ENCODE data around the gene SSTR4. TPM values are rescaled to one million over a fixed set of nuclear protein-coding genes. Genes with fewer than 3 reads are reported as not detected.

Gene SSTR4
- total and polyA plus RNA-seq, 9 of the 15 experiments (the other 6 are each of a cell fraction or from before 2014, with no cell fraction given): not detected

DNA sequence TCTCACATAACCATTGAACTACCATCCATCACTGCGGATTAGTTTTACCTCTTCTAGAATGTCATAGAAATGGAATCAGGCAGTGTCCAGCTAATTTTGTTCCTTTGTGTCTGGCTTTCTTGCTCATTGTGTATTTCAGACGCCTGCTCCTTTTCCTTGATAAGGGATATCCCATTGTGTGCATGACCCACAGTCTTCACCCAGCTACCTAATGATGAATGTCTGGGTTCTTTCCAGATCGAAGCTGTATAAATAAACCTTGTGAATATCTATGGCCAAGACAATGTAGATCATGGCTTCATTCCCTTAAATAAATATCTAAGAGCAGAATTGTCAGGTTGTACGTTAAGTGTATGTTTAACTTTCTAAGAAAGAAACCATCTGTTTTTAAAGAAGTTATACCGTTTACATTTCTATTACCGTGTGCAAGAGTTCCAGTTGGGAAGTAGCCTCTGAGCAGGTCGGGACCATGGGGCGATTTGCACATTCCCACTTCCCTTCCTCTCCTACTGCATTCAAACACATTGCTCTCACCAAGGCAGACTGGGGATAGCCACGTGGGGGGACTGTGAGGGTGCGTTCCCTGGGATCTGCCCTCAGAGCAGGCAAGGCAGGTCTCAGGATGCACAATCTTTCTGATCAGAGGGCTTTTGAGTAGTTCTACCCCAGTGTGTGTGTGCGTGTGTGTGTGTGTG lies 37.9 kb downstream of the SSTR4 start:
- DNase-seq (ENCODE audit: extremely low read depth in 1 of 4, low spot score in 3 of 4) (no peak), FAIRE-seq (no peak), ATAC-seq (no peak)
- in situ Hi-C loops (cut with MboI) (no loop called here), intact Hi-C loops (cut with micrococcal nuclease) (no loop called here)
- no peak overlapping the region for H3K9ac ChIP-seq (ENCODE audit: insufficient read depth in 1 of 2, low read depth in 2 of 2, low read length in 2 of 2)
- H3K36me3 ChIP-seq (ENCODE audit: control insufficient read depth, insufficient read depth, low read length): no peaks in the 10 kb centered on the region
- ChIA-PET POLR2A (no interaction called here), CTCF (ENCODE audit: low intra/inter-chr PET ratio) (no interaction called here)
- WGBS (ENCODE audit: insufficient coverage, low coverage, missing lambda C conversion rate): 46% methylated on average over 11 of the region's 11 CpGs
- no peaks in the 10 kb centered on the region for H3K27me3 ChIP-seq (ENCODE audit: control insufficient read depth in 2 of 2, insufficient read depth in 2 of 2, low read length in 2 of 2)
- peak overlapping the region; percentile 39; the same call in 1 of the 2 replicates for H2AFZ ChIP-seq (ENCODE audit: low read depth, low read length)
- no peaks in the 10 kb centered on the region for H3K9me3 ChIP-seq (replicated peaks; ENCODE audit: control insufficient read depth, insufficient read depth, low read depth, low read length)
- H3K27ac ChIP-seq (ENCODE audit: extremely low read depth, low read depth, low read length): no peak overlapping the region
- no TSS peak for BruUV-seq (replicated peaks)
- no peaks in the 10 kb centered on the region for H3K9me1 ChIP-seq (ENCODE audit: control insufficient read depth, insufficient read depth, low read length)
- no peaks in the 10 kb centered on the region; a peak in 1 of 5 replicates for H3K4me1 ChIP-seq (replicated peaks in 1 of 2; ENCODE audit: control insufficient read depth in 2 of 2, insufficient read depth in 2 of 2, low read length in 2 of 2)
- H3K4me3 ChIP-seq: no peak overlapping the region
- no peak overlapping the region for H3K4me2 ChIP-seq (ENCODE audit: insufficient read depth, low read length)
- H3K79me2 ChIP-seq (ENCODE audit: control insufficient read depth, insufficient read depth, low read length): no peaks in the 10 kb centered on the region
- H4K20me1 ChIP-seq (replicated peaks; ENCODE audit: control insufficient read depth, insufficient read depth, low read length): no peaks in the 10 kb centered on the region
- TF ChIP-seq EGR1 (conservative IDR thresholded peaks at IDR 0.05) (no peak), ZNF12 (CRISPR knock-in tag; IDR thresholded peaks at IDR 0.05) (no peak), HDAC6 (IDR thresholded peaks at IDR 0.05; ENCODE audit: low read depth, low read length) (no peak), NEUROD1 (IDR thresholded peaks at IDR 0.05; ENCODE audit: borderline replicate concordance, low read depth, low read length, partially characterized antibody) (no peak), PHB (CRISPR knock-in tag; IDR thresholded peaks at IDR 0.05) (no peak), LARP7 (IDR thresholded peaks at IDR 0.05) (no peak)
- TF ChIP-seq, protein P1, sequence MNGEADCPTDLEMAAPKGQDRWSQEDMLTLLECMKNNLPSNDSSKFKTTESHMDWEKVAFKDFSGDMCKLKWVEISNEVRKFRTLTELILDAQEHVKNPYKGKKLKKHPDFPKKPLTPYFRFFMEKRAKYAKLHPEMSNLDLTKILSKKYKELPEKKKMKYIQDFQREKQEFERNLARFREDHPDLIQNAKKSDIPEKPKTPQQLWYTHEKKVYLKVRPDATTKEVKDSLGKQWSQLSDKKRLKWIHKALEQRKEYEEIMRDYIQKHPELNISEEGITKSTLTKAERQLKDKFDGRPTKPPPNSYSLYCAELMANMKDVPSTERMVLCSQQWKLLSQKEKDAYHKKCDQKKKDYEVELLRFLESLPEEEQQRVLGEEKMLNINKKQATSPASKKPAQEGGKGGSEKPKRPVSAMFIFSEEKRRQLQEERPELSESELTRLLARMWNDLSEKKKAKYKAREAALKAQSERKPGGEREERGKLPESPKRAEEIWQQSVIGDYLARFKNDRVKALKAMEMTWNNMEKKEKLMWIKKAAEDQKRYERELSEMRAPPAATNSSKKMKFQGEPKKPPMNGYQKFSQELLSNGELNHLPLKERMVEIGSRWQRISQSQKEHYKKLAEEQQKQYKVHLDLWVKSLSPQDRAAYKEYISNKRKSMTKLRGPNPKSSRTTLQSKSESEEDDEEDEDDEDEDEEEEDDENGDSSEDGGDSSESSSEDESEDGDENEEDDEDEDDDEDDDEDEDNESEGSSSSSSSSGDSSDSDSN (IDR thresholded peaks at IDR 0.05; ENCODE audit: borderline replicate concordance in 1 of 2, low read depth in 2 of 2, low read length in 2 of 2): no peak
- TF ChIP-seq, protein P2, sequence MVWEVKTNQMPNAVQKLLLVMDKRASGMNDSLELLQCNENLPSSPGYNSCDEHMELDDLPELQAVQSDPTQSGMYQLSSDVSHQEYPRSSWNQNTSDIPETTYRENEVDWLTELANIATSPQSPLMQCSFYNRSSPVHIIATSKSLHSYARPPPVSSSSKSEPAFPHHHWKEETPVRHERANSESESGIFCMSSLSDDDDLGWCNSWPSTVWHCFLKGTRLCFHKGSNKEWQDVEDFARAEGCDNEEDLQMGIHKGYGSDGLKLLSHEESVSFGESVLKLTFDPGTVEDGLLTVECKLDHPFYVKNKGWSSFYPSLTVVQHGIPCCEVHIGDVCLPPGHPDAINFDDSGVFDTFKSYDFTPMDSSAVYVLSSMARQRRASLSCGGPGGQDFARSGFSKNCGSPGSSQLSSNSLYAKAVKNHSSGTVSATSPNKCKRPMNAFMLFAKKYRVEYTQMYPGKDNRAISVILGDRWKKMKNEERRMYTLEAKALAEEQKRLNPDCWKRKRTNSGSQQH (CRISPR knock-in tag; IDR thresholded peaks at IDR 0.05): no peak
- TF ChIP-seq, protein P3, sequence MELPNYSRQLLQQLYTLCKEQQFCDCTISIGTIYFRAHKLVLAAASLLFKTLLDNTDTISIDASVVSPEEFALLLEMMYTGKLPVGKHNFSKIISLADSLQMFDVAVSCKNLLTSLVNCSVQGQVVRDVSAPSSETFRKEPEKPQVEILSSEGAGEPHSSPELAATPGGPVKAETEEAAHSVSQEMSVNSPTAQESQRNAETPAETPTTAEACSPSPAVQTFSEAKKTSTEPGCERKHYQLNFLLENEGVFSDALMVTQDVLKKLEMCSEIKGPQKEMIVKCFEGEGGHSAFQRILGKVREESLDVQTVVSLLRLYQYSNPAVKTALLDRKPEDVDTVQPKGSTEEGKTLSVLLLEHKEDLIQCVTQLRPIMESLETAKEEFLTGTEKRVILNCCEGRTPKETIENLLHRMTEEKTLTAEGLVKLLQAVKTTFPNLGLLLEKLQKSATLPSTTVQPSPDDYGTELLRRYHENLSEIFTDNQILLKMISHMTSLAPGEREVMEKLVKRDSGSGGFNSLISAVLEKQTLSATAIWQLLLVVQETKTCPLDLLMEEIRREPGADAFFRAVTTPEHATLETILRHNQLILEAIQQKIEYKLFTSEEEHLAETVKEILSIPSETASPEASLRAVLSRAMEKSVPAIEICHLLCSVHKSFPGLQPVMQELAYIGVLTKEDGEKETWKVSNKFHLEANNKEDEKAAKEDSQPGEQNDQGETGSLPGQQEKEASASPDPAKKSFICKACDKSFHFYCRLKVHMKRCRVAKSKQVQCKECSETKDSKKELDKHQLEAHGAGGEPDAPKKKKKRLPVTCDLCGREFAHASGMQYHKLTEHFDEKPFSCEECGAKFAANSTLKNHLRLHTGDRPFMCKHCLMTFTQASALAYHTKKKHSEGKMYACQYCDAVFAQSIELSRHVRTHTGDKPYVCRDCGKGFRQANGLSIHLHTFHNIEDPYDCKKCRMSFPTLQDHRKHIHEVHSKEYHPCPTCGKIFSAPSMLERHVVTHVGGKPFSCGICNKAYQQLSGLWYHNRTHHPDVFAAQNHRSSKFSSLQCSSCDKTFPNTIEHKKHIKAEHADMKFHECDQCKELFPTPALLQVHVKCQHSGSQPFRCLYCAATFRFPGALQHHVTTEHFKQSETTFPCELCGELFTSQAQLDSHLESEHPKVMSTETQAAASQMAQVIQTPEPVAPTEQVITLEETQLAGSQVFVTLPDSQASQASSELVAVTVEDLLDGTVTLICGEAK (IDR thresholded peaks at IDR 0.05): no peak
- TF ChIP-seq, protein P3 (CRISPR knock-in tag; IDR thresholded peaks at IDR 0.05): no peak
